ENCODE measurements around the gene GNAS-AS1. TPM values are rescaled to one million over a fixed set of nuclear protein-coding genes. Genes with fewer than 3 reads are reported as not detected.

The GNAS-AS1 gene
- total and polyA plus RNA-seq, 5 experiments from 2014 or later, result 0.14 to 1.3 (median 1.3) TPM; not detected in 2

DNA sequence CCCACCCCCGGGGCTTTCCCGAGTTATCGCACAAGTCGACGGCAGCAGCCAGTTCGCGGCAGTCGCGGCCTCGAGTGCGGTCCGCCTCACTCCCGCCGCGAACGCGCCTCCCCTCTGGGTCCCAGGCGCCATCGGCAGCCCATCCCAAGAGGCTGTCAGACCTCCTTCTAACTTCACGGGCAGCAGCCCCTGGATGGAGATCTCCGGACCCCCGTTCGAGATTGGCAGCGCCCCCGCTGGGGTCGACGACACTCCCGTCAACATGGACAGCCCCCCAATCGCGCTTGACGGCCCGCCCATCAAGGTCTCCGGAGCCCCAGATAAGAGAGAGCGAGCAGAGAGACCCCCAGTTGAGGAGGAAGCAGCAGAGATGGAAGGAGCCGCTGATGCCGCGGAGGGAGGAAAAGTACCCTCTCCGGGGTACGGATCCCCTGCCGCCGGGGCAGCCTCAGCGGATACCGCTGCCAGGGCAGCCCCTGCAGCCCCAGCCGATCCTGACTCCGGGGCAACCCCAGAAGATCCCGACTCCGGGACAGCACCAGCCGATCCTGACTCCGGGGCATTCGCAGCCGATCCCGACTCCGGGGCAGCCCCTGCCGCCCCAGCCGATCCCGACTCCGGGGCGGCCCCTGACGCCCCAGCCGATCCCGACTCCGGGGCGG is 3.4 kb upstream of the GNAS-AS1 start:
- no peak for DNase-seq
- peaks cover 18 to 45% (median 27%) of the 10 kb centered on the region in 4 donors for H3K4me1 Mint-ChIP-seq
- no peaks in the 10 kb centered on the region for H3K36me3 Mint-ChIP-seq
- peaks cover 11 to 89% (median 47%) of the 10 kb centered on the region in 5 donors for H3K27me3 Mint-ChIP-seq
- ATAC-seq, result no peak
- POLR2A ChIA-PET, result interaction anchor here (0.6 to 2.0 kb wide), 2 partner anchors 8 to 10 kb away, joined by 3 to 5 read pairs; no protein-coding TSS in a partner anchor
- H3K4me3 Mint-ChIP-seq, result peak overlapping the region in 8 of 10 donors; percentile 62 to 85 (median 72)
- no peak overlapping the region for H3K27ac Mint-ChIP-seq
- H3K9me3 Mint-ChIP-seq, result no peaks in the 10 kb centered on the region

DNA sequence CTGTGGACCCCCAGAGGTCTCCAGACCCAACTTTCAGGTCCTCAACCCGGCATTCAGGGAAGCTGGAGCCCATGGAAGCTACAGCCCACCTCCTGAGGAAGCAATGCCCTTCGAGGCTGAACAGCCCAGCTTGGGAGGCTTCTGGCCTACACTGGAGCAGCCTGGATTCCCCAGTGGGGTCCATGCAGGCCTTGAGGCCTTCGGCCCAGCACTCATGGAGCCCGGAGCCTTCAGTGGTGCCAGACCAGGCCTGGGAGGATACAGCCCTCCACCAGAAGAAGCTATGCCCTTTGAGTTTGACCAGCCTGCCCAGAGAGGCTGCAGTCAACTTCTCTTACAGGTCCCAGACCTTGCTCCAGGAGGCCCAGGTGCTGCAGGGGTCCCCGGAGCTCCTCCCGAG is 2.8 kb upstream of the GNAS-AS1 start:
- Mint-ChIP-seq H3K4me1 (peaks cover 18 to 47% (median 27%) of the 10 kb centered on the region in 4 donors), H3K9me3 (no peaks in the 10 kb centered on the region), H3K4me3 (no peak overlapping the region), H3K36me3 (no peaks in the 10 kb centered on the region), H3K27me3 (peaks cover 11 to 83% (median 45%) of the 10 kb centered on the region in 5 donors), H3K27ac (no peak overlapping the region)
- ATAC-seq (no peak), DNase-seq (no peak)
- POLR2A ChIA-PET, result interaction anchor here (0.6 to 2.0 kb wide), 2 partner anchors 9 kb away, joined by 3 to 5 read pairs; no protein-coding TSS in a partner anchor

DNA sequence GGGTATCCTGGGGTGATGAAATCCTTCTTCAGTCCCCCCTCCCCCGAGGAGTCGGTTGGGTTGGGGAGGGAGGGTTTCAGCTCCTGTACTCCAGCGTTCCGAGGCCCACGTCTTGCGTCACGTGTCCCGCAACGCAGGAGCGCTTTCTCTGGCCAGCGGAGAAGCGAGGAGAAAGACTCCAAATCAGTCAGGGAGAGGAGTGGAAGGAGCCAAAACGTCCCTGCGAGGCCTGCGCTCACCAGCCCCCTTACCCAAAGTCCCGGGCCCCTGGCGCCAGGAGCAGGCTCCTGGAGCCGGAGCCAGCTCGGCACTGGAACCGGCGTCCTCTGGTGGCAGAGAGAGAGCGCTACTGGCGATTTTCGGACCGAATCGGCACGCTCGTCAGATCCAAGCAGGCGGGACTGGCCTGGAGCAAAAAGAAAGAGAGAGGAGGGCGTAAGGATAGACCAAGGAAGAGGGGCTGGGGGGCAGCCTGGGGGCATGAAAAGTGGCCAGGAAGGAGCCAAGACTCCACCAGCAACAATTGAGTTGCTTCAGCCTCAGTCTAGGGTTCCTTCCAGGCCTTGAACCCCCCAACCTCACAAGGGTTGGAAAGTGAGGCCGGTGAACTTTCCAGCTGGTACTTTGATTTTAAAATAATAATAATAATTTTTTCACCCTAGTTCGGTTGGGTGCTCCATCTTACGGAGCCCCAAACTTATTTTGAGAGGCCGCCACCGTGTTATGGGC is 2.0 kb upstream of the GNAS-AS1 start, which contains the start of gene GNAS:
GNAS (plus strand) TSS at position 174 of the 729 bp plus-strand sequence.
- DNase-seq, result peak in 9 of 10 donors; percentile 22 to 74 (median 45)
- Mint-ChIP-seq H3K9me3 (no peaks in the 10 kb centered on the region), H3K36me3 (no peaks in the 10 kb centered on the region), H3K4me1 (peaks cover 18 to 54% (median 33%) of the 10 kb centered on the region in 4 donors), H3K27ac (peak within 1 kb of the TSS in 2 of 10 donors; percentile 48 to 59), H3K4me3 (peak within 1 kb of the TSS; percentile 85 to 98 (median 94)), H3K27me3 (peaks cover 9 to 75% (median 46%) of the 10 kb centered on the region in 5 donors)
- POLR2A ChIA-PET, result interaction anchor here (2.3 kb wide), 1 partner anchor 201 kb away, joined by 14 read pairs; the partner anchor contains the start of gene STX16
- ATAC-seq, result peak; percentile 31 to 51

DNA sequence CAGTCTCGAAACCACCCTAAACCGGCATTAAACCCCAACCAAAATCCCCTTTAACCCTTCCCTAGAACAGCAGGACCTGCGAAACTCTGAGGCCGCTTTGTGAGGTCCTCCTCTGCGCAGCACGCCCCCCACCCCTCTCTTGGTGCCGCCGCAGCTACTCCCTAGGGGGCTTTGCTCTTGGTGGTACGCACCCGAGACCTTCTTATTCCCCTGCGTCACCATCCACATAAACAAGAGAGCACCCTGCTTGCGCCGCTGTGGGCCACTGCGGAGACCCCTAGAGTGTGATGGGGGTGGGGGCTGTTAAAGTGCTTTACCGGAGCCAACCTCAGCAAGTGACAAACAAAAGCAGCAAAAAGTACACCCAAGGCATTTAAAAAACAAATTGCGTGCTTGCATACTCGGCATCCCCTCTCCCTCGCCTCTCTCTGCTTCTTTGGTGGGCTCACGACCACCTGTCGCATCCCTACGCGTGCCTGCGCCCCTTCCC is 1.3 kb upstream of the GNAS-AS1 start:
- DNase-seq (no peak), ATAC-seq (no peak)
- POLR2A ChIA-PET, result interaction anchor here (1.0 to 2.3 kb wide), 2 partner anchors 200 to 463 kb away, joined by 3 to 14 read pairs; partner anchors contain the start of gene STX16

DNA sequence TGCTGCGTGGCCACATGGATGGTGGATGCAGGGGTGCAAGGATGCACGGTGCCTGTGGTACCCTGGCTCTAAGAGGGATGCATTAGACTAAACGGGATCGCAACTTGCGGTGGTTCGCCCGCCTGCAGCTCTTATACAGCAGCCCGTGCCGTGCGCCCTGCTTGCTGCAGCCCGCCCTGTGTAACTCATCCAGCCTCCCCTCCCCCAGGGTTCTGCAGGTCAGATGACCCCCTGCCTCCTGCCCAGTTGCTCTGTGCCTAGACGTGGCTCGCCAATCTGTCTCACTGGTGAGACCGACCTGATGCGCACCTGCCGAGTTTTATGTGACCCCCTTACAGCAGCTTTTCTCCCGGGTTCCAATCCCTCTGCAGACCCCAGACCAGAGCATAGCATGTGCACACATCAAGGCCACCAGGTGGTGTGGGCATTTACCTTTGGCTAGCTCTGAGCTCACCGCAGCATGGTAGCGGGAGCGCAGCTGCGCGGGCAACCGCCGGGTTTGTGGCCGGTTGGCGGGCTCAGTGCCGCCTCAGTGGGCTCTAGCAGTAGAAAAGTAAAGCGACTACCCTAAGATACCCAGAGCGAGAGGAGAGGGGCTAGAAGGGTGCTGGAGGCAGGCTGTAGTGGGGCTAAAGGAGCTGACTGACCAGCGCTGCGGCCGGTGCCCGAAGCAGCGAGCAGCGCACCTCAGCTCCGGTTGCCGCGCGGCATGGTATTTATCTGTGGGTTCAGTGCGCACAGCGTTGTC is 693 bp upstream of the GNAS-AS1 start:
- Mint-ChIP-seq H3K9me3 (no peaks in the 10 kb centered on the region), H3K36me3 (no peaks in the 10 kb centered on the region), H3K4me1 (peaks cover 21 to 64% (median 42%) of the 10 kb centered on the region in 4 donors), H3K27ac (peak overlapping the region in 4 of 10 donors; percentile 58 to 85 (median 65)), H3K27me3 (peaks cover 5 to 64% (median 41%) of the 10 kb centered on the region in 5 donors), H3K4me3 (peak overlapping the region; percentile 85 to 98 (median 94))
- peak in 1 of 2 donors; percentile 7 for ATAC-seq
- DNase-seq, result no peak
- POLR2A ChIA-PET, result interaction anchor here (1.0 to 2.3 kb wide), 2 partner anchors 200 to 463 kb away, joined by 3 to 14 read pairs; partner anchors contain the start of gene STX16

More for the DNA sequence above, 1.3 kb upstream of the GNAS-AS1 start:
- peak overlapping the region in 2 of 10 donors; percentile 48 to 59 for H3K27ac Mint-ChIP-seq
- H3K36me3 Mint-ChIP-seq, result no peaks in the 10 kb centered on the region
- peaks cover 21 to 61% (median 39%) of the 10 kb centered on the region in 4 donors for H3K4me1 Mint-ChIP-seq
- H3K9me3 Mint-ChIP-seq, result no peaks in the 10 kb centered on the region
- peaks cover 6 to 68% (median 42%) of the 10 kb centered on the region in 5 donors for H3K27me3 Mint-ChIP-seq
- H3K4me3 Mint-ChIP-seq, result peak overlapping the region; percentile 85 to 98 (median 94)

DNA sequence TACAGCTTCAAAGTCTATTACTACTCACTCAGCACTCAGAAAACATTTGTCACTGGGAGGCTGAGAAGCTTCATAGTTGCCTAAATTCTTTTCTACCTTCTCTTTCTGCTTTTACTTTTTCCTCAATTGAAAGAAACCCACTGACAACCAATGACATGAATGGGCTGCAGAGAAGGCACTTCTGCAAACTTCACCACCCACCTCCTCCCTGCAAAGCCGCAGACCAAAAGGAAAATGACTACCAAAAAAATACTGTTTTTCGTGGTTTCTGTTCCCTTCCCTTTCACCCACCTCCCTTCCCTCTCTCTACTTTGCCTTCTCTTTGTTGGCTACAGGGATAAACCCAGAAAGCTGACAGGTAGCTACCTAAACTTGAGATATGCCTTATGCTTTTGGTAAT is 3.2 kb downstream of the GNAS-AS1 start:
- Mint-ChIP-seq H3K4me1 (peaks cover 18 to 52% (median 25%) of the 10 kb centered on the region in 4 donors), H3K4me3 (no peak overlapping the region), H3K36me3 (no peaks in the 10 kb centered on the region), H3K9me3 (no peaks in the 10 kb centered on the region), H3K27ac (no peak overlapping the region), H3K27me3 (peaks cover 8 to 68% (median 49%) of the 10 kb centered on the region in 5 donors)
- POLR2A ChIA-PET, result interaction anchor here (1.2 kb wide), 1 partner anchor 20 kb away, joined by 5 read pairs; no protein-coding TSS in a partner anchor
- no peak for DNase-seq
- ATAC-seq, result no peak

DNA sequence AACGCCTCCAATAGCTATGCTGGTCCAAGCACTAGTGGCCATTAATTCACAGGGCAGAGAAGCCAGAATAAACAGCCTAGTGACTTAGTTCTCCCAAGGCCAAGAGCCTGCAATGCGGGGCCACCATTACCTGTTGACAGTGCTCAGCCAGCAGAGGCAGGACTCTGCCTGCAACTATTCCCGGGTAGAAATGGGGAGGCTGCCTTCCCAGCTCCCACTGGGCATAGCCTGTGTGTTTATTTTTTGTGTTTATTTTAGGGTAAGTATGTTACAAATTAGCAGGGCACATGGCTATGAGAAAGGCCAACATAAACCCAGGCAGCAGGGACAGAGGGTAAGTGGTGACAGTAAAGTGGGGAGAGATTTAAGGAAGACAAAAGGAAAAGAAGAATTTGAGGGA is 5.0 kb downstream of the GNAS-AS1 start:
- Mint-ChIP-seq H3K9me3 (no peaks in the 10 kb centered on the region), H3K4me1 (peaks cover 16 to 39% (median 18%) of the 10 kb centered on the region in 4 donors), H3K27ac (peak overlapping the region in 1 of 10 donors; percentile 73), H3K27me3 (peaks cover 10 to 72% (median 54%) of the 10 kb centered on the region in 5 donors), H3K36me3 (peaks cover 0 to 3% (median 0%) of the 10 kb centered on the region in 3 donors), H3K4me3 (no peak overlapping the region)
- DNase-seq (no peak), ATAC-seq (no peak)
- POLR2A ChIA-PET, result interaction anchor here (1.2 kb wide), 1 partner anchor 44 kb away, joined by 6 read pairs; no protein-coding TSS in a partner anchor

DNA sequence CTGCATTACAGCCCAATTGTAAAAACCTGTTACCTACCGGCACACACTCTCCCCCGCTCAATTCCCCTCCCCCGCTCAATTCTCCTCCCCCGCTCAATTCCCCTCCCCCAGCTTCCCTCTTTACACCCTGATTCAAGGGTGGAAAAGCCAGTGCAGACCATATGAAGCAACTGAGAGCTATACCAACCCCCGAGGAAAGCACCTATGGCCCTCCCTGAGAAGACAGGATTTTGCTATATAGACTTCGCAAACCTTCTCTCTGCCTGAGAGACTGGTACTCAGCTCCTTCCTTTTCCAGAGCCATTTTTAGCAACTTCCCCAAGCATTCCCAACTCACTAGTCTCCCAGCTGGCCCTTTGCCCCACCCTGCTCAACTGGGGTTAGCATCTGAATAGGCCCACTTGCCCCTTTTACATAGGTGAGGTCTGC is 7.6 kb downstream of the GNAS-AS1 start:
- Mint-ChIP-seq H3K36me3 (peaks cover 0 to 3% (median 0%) of the 10 kb centered on the region in 3 donors), H3K9me3 (no peaks in the 10 kb centered on the region), H3K27me3 (peaks cover 10 to 71% (median 45%) of the 10 kb centered on the region in 5 donors), H3K4me1 (peaks cover 6 to 34% (median 17%) of the 10 kb centered on the region in 4 donors), H3K27ac (no peak overlapping the region), H3K4me3 (no peak overlapping the region)
- POLR2A ChIA-PET, result interaction anchor here (1.9 kb wide), 1 partner anchor 11 kb away, joined by 5 read pairs; no protein-coding TSS in a partner anchor
- ATAC-seq (no peak), DNase-seq (no peak)

DNA sequence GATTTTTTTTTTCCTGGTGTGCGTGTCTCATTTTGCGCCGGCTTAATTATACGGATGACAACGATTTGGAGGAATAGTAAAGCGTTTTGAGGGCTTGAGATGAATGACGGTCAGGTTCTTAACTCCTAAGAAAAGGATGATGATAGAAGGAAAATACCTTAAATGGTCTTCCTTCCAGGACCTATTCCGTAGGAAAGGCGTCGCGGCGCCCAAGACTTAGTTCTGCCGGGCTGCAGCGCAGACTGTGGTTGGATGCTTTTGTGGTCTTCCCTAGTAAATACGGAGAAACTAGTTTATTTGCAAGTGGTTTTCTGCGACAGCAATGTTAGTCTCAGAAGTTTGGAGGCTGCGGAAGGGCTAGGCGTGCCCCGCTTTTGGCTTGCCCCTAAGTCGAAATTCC is 8.4 kb downstream of the GNAS-AS1 start:
- POLR2A ChIA-PET, result no interaction called here
- no peak for ATAC-seq
- Mint-ChIP-seq H3K27ac (no peak overlapping the region), H3K9me3 (no peaks in the 10 kb centered on the region), H3K36me3 (peaks cover 0 to 3% (median 0%) of the 10 kb centered on the region in 3 donors), H3K27me3 (peaks cover 10 to 71% (median 44%) of the 10 kb centered on the region in 5 donors), H3K4me1 (peaks cover 3 to 25% (median 10%) of the 10 kb centered on the region in 4 donors), H3K4me3 (no peak overlapping the region)
- DNase-seq, result no peak

DNA sequence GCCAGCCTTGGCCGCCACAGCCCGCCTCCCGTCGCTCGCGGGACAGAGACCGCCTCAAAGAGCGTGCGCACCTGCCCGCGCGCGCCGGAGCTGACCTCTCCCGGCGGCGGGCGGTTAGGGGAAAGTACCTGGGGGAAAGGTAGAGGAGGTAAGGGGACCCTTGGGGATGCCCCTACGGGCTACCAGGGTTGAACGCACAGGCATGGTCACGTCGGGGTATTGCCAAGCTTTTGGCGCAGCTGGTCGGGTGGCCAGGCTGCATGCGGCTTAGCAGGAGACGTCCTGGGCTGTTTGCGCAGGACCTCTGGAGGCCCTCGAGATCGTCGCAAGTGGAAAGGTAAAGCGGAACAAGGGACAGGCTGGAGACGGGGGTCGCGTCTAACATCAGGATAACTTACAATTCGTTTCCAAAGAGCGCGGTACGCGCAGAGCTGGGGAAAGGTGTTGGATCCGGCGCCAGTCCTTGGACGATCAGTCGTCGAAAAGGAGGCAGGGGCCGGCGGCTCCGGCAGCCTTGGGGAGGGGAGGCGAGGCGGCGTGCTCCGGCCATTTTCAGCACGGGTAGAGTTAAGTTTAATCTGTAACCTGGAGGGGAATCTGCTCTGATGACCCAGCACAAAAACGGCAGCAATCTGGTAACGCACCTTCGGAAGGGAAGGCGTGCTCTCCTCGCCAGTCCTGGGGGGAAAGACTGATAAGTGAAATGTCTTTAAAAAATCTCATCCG is 9.0 kb downstream of the GNAS-AS1 start:
- POLR2A ChIA-PET, result no interaction called here
- H3K36me3 Mint-ChIP-seq, result peaks cover 0 to 3% (median 0%) of the 10 kb centered on the region in 3 donors
- H3K9me3 Mint-ChIP-seq, result no peaks in the 10 kb centered on the region
- peaks cover 10 to 75% (median 43%) of the 10 kb centered on the region in 5 donors for H3K27me3 Mint-ChIP-seq
- ATAC-seq (no peak), DNase-seq (no peak)
- no peak overlapping the region for H3K4me3 Mint-ChIP-seq
- H3K4me1 Mint-ChIP-seq, result peaks cover 3 to 20% (median 5%) of the 10 kb centered on the region in 4 donors
- H3K27ac Mint-ChIP-seq, result no peak overlapping the region
